GM12865 (cell line): ENCODE results near the gene SMIM30.
"Not testable (repeated sequence)": the region's sequence is repeated elsewhere in the genome, so short reads cannot be mapped to it uniquely, and the experiment has no call there.

ENCODE experiments used
- DNase-seq: peaks from one replicate; pipeline ENCODE4 v3.0.0; 2010; ENCODE audit warnings: low read depth
- H3K4me3 ChIP-seq: 2 replicates; pipeline ENCODE4 v1.5.1; 2011; ENCODE audit warnings: mild to moderate bottlenecking, low read depth, low read length, control low read depth
- TF ChIP-seq, protein P1 (sequence below): IDR thresholded peaks from 2 replicates; pipeline ENCODE4 v1.5.1; 2011; ENCODE audit warnings: low read length, control low read depth, low read depth, inconsistent platforms; ENCODE audit not compliant: insufficient read depth; ENCODE audit errors: missing control alignments

The SMIM30 gene, protein sequence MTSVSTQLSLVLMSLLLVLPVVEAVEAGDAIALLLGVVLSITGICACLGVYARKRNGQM

DNA sequence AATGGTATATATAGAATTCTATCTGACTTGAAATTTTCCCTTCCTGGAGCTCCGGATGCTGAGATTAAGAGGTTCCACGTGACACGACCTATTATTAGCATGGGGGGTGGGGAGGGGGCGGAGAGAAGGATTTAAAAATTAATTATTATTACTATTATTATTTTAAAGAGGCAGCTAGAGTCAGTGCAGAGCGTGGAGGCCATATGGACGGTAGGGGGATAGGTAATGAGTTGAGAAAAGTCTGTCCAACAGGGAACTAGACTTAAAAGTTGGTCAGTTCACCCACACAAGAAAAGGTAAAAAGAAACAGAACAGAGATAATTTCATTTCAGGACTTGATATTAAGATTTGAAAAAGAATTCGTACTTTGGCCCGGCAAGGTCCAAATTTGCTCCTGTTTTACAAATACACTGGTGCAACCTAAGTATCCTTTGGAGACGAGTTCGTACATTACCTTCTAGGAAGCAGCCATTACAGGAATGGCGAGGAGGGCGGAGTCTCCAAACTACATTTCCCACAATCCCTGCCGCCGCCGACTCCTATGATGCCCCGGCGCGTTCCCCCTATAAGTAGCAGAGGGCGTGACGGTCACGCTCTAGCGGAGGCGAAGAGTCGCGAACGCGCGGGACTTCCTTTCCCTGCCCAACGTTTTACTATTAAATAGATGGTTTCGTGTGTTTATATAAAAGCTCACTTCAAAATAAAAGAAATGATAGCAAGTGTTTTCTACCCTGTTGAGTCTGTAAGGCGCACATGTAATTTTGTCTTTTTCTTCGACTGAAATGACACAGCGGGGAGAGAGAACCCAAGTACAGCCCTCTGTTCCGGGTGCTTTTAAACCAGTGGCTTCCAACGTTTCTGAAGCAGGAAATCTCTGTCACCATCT lies at the start of gene SMIM30:
SMIM30 (minus strand) TSS at position 481 of the 886 bp plus-strand sequence. CDS start 976 bp downstream, outside the sequence.
- TF ChIP-seq, protein P1, sequence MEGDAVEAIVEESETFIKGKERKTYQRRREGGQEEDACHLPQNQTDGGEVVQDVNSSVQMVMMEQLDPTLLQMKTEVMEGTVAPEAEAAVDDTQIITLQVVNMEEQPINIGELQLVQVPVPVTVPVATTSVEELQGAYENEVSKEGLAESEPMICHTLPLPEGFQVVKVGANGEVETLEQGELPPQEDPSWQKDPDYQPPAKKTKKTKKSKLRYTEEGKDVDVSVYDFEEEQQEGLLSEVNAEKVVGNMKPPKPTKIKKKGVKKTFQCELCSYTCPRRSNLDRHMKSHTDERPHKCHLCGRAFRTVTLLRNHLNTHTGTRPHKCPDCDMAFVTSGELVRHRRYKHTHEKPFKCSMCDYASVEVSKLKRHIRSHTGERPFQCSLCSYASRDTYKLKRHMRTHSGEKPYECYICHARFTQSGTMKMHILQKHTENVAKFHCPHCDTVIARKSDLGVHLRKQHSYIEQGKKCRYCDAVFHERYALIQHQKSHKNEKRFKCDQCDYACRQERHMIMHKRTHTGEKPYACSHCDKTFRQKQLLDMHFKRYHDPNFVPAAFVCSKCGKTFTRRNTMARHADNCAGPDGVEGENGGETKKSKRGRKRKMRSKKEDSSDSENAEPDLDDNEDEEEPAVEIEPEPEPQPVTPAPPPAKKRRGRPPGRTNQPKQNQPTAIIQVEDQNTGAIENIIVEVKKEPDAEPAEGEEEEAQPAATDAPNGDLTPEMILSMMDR: no peak
- DNase-seq: peak; percentile 94
- H3K4me3 ChIP-seq: peak within 1 kb of the TSS; percentile 83

DNA sequence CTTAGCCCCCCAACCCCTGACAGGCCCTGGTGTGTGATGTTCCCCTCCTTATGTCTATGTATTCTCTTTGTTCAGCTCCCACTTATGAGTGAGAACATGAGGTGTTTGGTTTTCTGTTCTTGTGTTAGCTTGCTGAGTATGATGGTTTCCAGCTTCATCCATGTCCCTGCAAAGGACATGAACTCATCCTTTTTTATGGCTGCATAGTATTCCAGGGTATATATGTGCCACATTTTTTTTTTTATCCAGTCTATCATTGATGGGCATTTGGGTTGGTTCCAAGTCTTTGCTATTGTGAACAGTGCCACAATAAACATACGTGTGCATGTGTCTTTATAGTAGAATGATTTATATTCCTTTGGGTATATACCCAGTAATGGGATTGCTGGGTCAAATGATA lies 47.8 kb upstream of the SMIM30 start:
- DNase-seq, H3K4me3 ChIP-seq: not testable (repeated sequence)

DNA sequence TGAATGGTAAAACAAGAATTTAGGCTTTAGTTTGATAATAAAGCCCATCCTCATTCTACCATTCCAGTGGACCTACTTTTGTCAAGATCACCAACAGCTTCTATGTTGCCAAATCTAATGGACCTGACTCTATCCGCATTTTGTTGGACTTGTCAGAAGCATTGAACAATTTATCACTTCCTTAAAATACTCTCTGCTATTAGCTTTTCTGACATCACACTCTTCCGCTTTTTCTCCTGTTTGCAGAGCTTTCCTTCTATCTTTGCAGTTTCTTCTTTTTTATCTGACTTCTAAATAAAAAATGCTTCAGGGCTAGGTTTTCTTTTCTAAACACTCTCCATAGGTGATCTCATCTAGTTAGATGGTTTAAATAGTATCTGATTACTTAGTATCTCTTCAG lies 42.7 kb upstream of the SMIM30 start:
- no peak overlapping the region for H3K4me3 ChIP-seq
- TF ChIP-seq, protein P1: no peak
- DNase-seq: no peak

DNA sequence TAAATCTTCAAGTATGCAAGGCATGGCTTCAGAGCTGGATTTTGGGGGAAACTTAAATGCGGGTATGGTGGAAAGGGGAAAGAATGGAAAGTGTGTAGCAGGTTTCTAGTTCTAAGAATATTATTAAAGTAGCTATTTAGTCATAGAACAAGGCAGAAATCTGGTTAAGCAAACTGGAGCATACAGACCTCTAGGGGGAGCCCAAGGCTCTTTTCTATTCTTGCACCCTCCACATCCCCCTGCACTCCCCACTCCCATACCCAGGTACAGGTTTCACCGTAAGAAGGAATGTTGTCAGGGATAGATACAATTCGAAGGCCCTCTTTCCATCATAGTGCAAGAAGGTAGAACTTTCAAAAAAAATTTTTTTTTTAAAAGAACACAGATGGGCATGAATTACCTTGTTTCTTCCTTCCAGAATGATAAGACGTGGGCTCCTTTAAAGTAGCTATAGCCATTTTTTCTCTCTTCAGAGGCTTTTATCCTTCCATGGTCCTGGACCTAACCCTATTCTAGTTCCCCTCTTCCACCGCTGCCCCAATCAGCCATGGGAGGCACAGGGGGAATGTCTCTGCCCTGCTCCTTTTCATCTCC lies 41.5 kb upstream of the SMIM30 start:
- no peak overlapping the region for H3K4me3 ChIP-seq
- TF ChIP-seq, protein P1: peak; percentile 66
- DNase-seq: peak; percentile 33

DNA sequence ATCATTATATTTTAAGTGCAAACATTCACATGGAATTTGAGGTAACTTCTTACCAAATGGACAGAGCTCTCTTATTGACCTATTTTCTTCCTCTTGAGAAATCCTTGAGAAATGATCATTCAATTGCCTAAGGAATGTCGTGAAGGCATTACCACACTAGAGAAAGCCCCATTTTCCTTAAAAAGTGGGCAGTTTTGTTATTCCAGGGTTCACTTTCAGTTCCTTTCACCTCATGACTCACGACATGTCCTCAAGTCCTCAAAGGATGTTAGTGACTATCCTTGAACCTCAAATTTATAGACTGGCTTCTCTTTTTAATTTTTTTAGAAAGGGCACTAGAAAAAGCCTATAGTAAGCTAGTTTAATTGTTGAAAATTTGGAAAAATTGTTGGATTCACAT lies 40.4 kb upstream of the SMIM30 start:
- no peak for DNase-seq
- no peak overlapping the region for H3K4me3 ChIP-seq
- TF ChIP-seq, protein P1: no peak

DNA sequence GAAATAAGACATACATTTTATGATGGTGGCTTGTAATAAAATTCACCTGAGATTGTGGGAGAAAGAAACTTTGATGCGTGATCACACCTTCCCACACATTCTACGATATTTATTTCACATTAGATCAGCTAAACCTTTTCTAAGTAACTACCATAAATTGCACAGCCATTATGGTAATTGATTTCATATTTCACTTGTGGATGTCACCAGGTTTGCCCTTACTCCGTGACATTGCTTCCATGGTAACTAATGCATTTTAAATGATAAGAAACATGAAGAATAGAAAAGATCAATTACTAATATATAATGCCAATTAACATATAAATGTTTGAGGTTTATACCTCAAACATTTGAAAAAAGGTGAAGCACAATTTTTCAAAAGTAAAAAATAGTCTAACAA lies 35.8 kb upstream of the SMIM30 start:
- DNase-seq: no peak
- TF ChIP-seq, protein P1: no peak

DNA sequence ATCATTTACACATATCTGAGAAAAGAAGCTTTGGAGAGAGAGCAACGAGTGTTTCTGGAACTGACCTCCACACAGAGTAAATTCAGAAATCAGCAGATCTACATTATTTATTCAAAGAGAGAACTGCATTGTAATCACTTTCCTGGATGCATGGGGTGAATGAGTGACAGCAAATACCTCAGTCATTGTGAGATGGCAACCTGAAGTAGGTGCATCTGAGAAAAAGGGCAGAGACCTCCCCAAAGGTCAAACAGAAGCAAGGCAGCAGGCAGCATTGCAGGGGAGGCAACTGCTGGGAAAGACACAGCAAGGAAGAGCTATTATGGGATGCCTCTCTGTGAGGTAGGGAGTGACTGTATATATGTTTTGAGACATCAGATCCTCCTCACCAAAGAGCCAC lies 26.5 kb upstream of the SMIM30 start:
- no peak for DNase-seq
- H3K4me3 ChIP-seq: no peak overlapping the region
- TF ChIP-seq, protein P1: no peak

More for the DNA sequence above, 35.8 kb upstream of the SMIM30 start:
- no peak overlapping the region for H3K4me3 ChIP-seq
